Measurements from ENCODE around the gene HYDIN.
"Not testable (repeated sequence)": the region's sequence is repeated elsewhere in the genome, so short reads cannot be mapped to it uniquely, and the experiment has no call there.

Gene HYDIN

DNA sequence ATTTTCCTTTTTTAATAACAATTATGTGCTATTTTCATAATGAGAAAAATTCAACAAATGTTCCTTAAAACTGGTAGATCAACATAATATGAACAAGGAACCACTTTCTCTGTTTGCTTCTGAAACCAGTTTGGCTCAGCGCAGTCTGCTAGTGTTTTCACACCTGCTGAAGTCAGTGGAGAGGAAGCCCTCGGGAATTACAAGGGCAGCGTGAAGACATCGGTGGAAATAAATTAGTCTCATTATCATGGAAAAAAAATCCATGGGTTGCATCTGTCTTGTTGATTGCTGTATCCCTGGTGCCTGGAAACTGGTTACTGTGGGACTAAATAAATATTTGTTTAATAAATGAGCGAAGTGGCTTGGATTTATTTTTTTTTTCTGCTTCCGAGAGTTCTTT, 245.8 kb downstream of the HYDIN start:
- H2AFZ ChIP-seq; H3K27me3 ChIP-seq (ENCODE audit: control insufficient read depth, insufficient read depth, low read length); H3K4me2 ChIP-seq (ENCODE audit: low read length); H3K9me3 ChIP-seq (ENCODE audit: control insufficient read depth, low read length); H3K9ac ChIP-seq; H3K79me2 ChIP-seq; H3K36me3 ChIP-seq (ENCODE audit: control insufficient read depth, insufficient read depth, low read length); H3K27ac ChIP-seq; H3K4me1 ChIP-seq; H3K4me3 ChIP-seq (ENCODE audit: low read depth, low read length): not testable (repeated sequence)

DNA sequence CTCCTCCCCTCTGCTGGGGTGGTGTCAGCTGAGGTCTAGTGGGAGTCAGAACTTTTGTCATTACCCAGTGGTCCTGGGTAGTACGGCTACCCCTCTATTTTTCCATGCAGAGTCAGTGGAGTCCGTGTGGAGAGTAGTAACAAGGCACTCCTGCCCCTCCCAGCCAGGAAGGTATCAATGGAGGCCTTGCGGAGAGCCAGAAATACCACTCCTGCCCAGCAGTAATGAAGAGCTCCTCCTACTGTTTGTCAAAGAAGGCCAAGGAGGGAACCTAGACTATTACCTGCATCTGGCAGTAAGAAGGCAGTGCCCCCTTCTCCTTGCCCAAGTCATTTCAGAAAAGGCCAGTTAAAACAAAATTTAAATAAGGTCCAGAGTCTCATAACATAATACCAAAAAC, 262.2 kb downstream of the HYDIN start:
- H3K27me3 ChIP-seq (ENCODE audit: control insufficient read depth, insufficient read depth, low read length); H3K27ac ChIP-seq; H3K9ac ChIP-seq; H3K9me3 ChIP-seq (ENCODE audit: control insufficient read depth, low read length); H2AFZ ChIP-seq; H3K4me1 ChIP-seq; H3K4me3 ChIP-seq (ENCODE audit: low read depth, low read length); H3K4me2 ChIP-seq (ENCODE audit: low read length); H3K36me3 ChIP-seq (ENCODE audit: control insufficient read depth, insufficient read depth, low read length); H3K79me2 ChIP-seq: not testable (repeated sequence)

GRCh38 chr16:70960169-70960568, 270.4 kb downstream of the HYDIN start:
- H3K27ac ChIP-seq; H3K79me2 ChIP-seq; H3K4me1 ChIP-seq; H3K9me3 ChIP-seq (ENCODE audit: control insufficient read depth, low read length); H3K4me3 ChIP-seq (ENCODE audit: low read depth, low read length); H3K27me3 ChIP-seq (ENCODE audit: control insufficient read depth, insufficient read depth, low read length); H3K4me2 ChIP-seq (ENCODE audit: low read length); H3K9ac ChIP-seq; H2AFZ ChIP-seq; H3K36me3 ChIP-seq (ENCODE audit: control insufficient read depth, insufficient read depth, low read length): not testable (repeated sequence)

DNA sequence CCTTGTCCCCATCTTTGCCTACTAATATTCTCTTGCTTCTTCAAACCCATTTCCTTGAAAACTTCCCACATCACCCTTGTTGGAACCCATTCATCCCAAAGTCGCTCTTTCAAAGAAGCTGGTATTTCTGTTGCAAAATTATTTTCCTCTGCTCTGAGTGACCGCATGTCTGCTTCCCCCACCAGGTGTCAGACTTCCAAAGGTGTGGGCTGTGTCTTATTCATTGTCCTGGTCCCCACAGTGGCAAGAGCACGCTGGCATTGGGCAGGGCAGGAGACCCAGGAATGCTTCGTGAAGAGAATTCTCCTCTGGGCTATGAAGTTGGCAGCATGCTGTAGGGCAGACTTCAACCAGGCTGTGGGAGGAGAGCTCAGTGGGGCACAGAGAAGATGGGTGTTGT, 275.6 kb downstream of the HYDIN start:
- H3K79me2 ChIP-seq; H3K4me3 ChIP-seq (ENCODE audit: low read depth, low read length); H3K4me1 ChIP-seq; H3K4me2 ChIP-seq (ENCODE audit: low read length); H3K27me3 ChIP-seq (ENCODE audit: control insufficient read depth, insufficient read depth, low read length); H3K36me3 ChIP-seq (ENCODE audit: control insufficient read depth, insufficient read depth, low read length); H2AFZ ChIP-seq; H3K27ac ChIP-seq; H3K9ac ChIP-seq; H3K9me3 ChIP-seq (ENCODE audit: control insufficient read depth, low read length): not testable (repeated sequence)

GRCh38 chr16:70953824-70954223, 276.7 kb downstream of the HYDIN start:
- not testable (repeated sequence) for H3K9me3 ChIP-seq (ENCODE audit: control insufficient read depth, low read length); H3K27me3 ChIP-seq (ENCODE audit: control insufficient read depth, insufficient read depth, low read length); H3K4me1 ChIP-seq

DNA sequence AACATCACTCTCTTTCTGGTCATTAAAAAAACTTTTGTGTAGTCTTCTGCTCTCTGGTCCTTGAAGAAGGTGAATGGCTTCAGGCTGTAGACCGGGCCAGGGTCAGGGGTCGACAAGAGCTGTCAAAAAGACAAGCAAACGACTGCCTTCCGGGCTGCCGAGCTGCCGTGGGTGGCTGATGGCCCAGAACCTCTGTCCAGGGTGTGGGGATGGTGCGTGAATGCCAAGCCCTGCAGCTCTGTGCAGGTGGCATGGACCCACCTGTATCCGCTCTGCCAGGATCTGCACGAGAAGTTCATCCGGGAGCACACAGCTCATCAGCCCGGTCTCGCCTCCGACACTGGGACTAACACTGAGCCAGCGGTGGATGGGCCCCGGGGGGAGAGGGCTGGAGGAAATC, 287.0 kb downstream of the HYDIN start:
- not testable (repeated sequence) for H3K9ac ChIP-seq; H3K27ac ChIP-seq; H3K36me3 ChIP-seq (ENCODE audit: control insufficient read depth, insufficient read depth, low read length); H2AFZ ChIP-seq; H3K9me3 ChIP-seq (ENCODE audit: control insufficient read depth, low read length); H3K27me3 ChIP-seq (ENCODE audit: control insufficient read depth, insufficient read depth, low read length); H3K4me2 ChIP-seq (ENCODE audit: low read length); H3K4me3 ChIP-seq (ENCODE audit: low read depth, low read length); H3K4me1 ChIP-seq; H3K79me2 ChIP-seq

More at GRCh38 chr16:70953824-70954223, 276.7 kb downstream of the HYDIN start:
- H3K4me2 ChIP-seq (ENCODE audit: low read length); H3K36me3 ChIP-seq (ENCODE audit: control insufficient read depth, insufficient read depth, low read length); H3K79me2 ChIP-seq; H3K4me3 ChIP-seq (ENCODE audit: low read depth, low read length); H2AFZ ChIP-seq; H3K9ac ChIP-seq; H3K27ac ChIP-seq: not testable (repeated sequence)

DNA sequence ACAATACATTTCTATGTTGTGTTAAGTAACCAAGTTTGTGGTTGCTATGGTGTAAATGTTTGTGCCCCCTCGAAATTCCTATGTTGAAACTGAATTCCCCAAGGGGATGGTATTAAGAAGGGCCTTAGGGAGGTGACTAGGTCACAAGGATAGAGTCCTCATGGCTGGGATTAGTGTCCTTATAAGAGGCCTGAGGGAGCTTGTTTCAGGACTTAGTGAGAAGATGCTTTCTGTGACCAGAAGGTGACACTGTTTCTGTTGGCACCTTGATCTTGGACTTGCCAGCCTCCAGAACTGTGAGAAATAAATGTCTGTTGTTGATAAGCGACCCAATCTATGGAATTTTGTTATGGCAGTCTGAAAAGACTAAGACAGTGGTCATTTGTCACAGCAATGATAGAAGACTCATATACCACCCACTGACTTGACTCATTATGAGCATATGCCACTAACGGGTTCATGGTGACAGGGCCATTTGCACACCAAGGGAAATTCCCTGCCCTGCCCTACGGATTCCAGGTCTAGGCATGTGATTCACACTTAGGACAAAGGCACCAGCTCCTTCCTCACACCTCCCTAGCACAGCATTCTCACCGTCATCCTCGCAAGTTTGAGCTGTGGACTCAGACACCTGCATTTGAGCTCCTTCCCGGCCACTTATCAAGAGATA, 290.7 kb downstream of the HYDIN start:
- not testable (repeated sequence) for H3K9ac ChIP-seq; H3K27ac ChIP-seq; H3K4me1 ChIP-seq; H2AFZ ChIP-seq; H3K36me3 ChIP-seq (ENCODE audit: control insufficient read depth, insufficient read depth, low read length); H3K4me2 ChIP-seq (ENCODE audit: low read length); H3K79me2 ChIP-seq; H3K27me3 ChIP-seq (ENCODE audit: control insufficient read depth, insufficient read depth, low read length); H3K4me3 ChIP-seq (ENCODE audit: low read depth, low read length); H3K9me3 ChIP-seq (ENCODE audit: control insufficient read depth, low read length)

DNA sequence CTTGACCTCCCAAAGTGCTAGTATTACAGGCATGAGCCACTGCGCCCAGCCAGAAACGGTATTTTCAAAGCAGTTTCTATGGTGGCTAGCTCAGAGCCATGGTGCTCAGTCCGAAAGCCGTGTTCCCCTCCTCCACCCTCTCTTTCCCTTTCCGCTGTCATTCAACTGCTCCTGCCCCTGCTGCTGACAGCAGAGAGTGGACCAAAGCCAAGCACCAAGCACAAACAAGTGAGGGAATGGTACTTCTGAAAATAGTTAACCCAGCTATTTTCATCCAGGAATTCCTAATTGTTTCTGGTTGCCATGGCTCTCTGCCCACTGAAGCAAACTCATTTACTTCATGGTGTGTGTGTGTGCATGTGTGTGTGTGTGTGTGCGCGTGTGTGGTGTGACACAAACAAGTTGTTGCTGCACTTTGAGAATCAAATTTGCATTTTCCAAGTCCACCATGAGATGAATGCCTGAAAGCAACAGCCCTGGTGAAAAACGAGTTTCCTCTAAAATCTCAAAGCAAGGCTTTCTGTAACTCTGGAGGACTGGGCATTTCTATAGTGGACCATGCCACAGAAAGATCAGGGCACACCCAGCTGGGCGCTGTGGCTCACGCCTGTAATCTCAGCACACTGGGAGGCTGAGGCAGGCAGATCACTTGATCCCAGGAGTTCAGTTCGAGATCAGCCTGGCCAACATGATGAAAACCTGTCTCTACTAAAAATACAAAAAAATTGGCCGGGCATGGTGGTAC, 293.6 kb downstream of the HYDIN start:
- H3K4me3 ChIP-seq (ENCODE audit: low read depth, low read length); H3K36me3 ChIP-seq (ENCODE audit: control insufficient read depth, insufficient read depth, low read length); H3K27me3 ChIP-seq (ENCODE audit: control insufficient read depth, insufficient read depth, low read length); H3K79me2 ChIP-seq; H2AFZ ChIP-seq; H3K9me3 ChIP-seq (ENCODE audit: control insufficient read depth, low read length); H3K4me1 ChIP-seq; H3K4me2 ChIP-seq (ENCODE audit: low read length); H3K9ac ChIP-seq; H3K27ac ChIP-seq: not testable (repeated sequence)

GRCh38 chr16:70935325-70935724, 295.2 kb downstream of the HYDIN start:
- H3K79me2 ChIP-seq; H3K9me3 ChIP-seq (ENCODE audit: control insufficient read depth, low read length); H2AFZ ChIP-seq; H3K4me3 ChIP-seq (ENCODE audit: low read depth, low read length); H3K4me2 ChIP-seq (ENCODE audit: low read length); H3K9ac ChIP-seq; H3K4me1 ChIP-seq; H3K36me3 ChIP-seq (ENCODE audit: control insufficient read depth, insufficient read depth, low read length); H3K27me3 ChIP-seq (ENCODE audit: control insufficient read depth, insufficient read depth, low read length); H3K27ac ChIP-seq: not testable (repeated sequence)

DNA sequence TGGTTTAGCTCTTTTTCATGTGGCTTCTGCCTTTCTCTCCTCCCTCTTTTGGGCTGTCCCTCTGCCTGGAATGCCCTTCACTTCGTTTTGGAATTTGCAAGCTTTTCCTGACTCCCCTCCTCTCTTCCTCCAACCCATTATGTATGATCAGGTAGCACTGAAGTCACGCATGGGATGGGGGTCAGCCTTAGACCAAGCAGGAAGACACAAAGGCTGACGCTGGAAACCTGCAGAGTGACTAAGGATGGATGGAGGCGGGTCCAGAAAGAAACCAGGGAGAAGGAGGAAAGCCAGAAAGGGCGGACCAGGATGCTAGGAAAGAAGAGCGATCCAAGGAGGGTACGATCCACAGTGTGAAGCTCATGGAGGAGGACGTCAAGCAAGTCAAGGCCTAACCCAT, 296.8 kb downstream of the HYDIN start:
- not testable (repeated sequence) for H3K4me2 ChIP-seq (ENCODE audit: low read length); H3K9ac ChIP-seq; H3K4me3 ChIP-seq (ENCODE audit: low read depth, low read length); H3K36me3 ChIP-seq (ENCODE audit: control insufficient read depth, insufficient read depth, low read length); H3K27ac ChIP-seq; H2AFZ ChIP-seq; H3K9me3 ChIP-seq (ENCODE audit: control insufficient read depth, low read length); H3K27me3 ChIP-seq (ENCODE audit: control insufficient read depth, insufficient read depth, low read length); H3K4me1 ChIP-seq; H3K79me2 ChIP-seq

- H3K9me3 ChIP-seq (ENCODE audit: control insufficient read depth, low read length); H3K4me1 ChIP-seq; H3K36me3 ChIP-seq (ENCODE audit: control insufficient read depth, insufficient read depth, low read length): not testable (repeated sequence)
Measured at GRCh38 chr16:70930757-70931156, 299.8 kb downstream of the HYDIN start.

More at GRCh38 chr16:70930757-70931156, 299.8 kb downstream of the HYDIN start:
- not testable (repeated sequence) for H3K79me2 ChIP-seq; H3K27me3 ChIP-seq (ENCODE audit: control insufficient read depth, insufficient read depth, low read length); H2AFZ ChIP-seq; H3K4me3 ChIP-seq (ENCODE audit: low read depth, low read length); H3K4me2 ChIP-seq (ENCODE audit: low read length); H3K27ac ChIP-seq; H3K9ac ChIP-seq

Data from parathyroid adenoma (tissue), 2 donors.